Osteoblast (primary cell): ENCODE measurements around the gene NUDT14. TPM values are rescaled to one million over a fixed set of nuclear protein-coding genes. Genes with fewer than 3 reads are reported as not detected.

ENCODE experiments used
- DNase-seq: peaks from one replicate; pipeline ENCODE4 v3.0.0; 2011; ENCODE audit warnings: low spot score, mixed read lengths; ENCODE audit not compliant: insufficient read length; ENCODE audit errors: missing footprints
- H2AFZ ChIP-seq: 2 replicates; pipeline ENCODE4 v1.6.0; 2011; ENCODE audit warnings: mild to moderate bottlenecking, low read length
- H3K27ac ChIP-seq: 2 replicates; pipeline ENCODE4 v1.5.1; 2011; ENCODE audit warnings: mild to moderate bottlenecking, low read depth, low read length, moderate library complexity
- H3K27me3 ChIP-seq: 2 replicates; pipeline ENCODE4 v1.6.0; 2012; ENCODE audit warnings: mild to moderate bottlenecking, control low read depth, inconsistent platforms, low read length, moderate library complexity; ENCODE audit not compliant: insufficient read depth
- H3K36me3 ChIP-seq: 2 replicates; pipeline ENCODE4 v1.5.1; 2011; ENCODE audit warnings: mild to moderate bottlenecking, low read length, control low read depth, moderate library complexity; ENCODE audit not compliant: insufficient read depth
- H3K4me1 ChIP-seq: 2 replicates; pipeline ENCODE4 v1.5.1; 2011; ENCODE audit warnings: mild to moderate bottlenecking, low read length, control low read depth, moderate library complexity; ENCODE audit not compliant: insufficient read depth
- H3K4me2 ChIP-seq: 2 replicates; pipeline ENCODE4 v1.6.0; 2011; ENCODE audit warnings: mild to moderate bottlenecking, low read length; ENCODE audit not compliant: insufficient read depth
- H3K4me3 ChIP-seq: fragments of 200-600 bp; sonication (generic); 3 replicates; pipeline ENCODE4 v1.5.1; 2012; ENCODE audit warnings: mild to moderate bottlenecking, low read length, inconsistent platforms; ENCODE audit not compliant: insufficient read depth
- H3K79me2 ChIP-seq: 2 replicates; pipeline ENCODE4 v1.6.0; 2012; ENCODE audit warnings: mild to moderate bottlenecking, low read length, control low read depth, inconsistent platforms; ENCODE audit not compliant: insufficient read depth
- H3K9me3 ChIP-seq: 2 replicates; pipeline ENCODE4 v1.5.1; 2011; ENCODE audit warnings: low read depth, low read length, control low read depth
- H4K20me1 ChIP-seq: 2 replicates; pipeline ENCODE4 v1.6.0; 2012; ENCODE audit warnings: mild to moderate bottlenecking, low read length, control low read depth; ENCODE audit not compliant: insufficient read depth
- total RNA-seq: library from RNA; depleted of rRNA; stranded (reverse); fragments of >200 nt; gene quantifications from 2 replicates; pipeline ENCODE4 v1.2.3, GENCODE V29; 2012
- TF ChIP-seq, protein P1 (sequence below): IDR thresholded peaks from 2 replicates; pipeline ENCODE4 v1.5.1; 2011; ENCODE audit warnings: mild to moderate bottlenecking, low read depth, low read length, moderate library complexity; ENCODE audit errors: extremely low read depth

Gene NUDT14
- total RNA-seq, 1 donor: 15.9 TPM

DNA sequence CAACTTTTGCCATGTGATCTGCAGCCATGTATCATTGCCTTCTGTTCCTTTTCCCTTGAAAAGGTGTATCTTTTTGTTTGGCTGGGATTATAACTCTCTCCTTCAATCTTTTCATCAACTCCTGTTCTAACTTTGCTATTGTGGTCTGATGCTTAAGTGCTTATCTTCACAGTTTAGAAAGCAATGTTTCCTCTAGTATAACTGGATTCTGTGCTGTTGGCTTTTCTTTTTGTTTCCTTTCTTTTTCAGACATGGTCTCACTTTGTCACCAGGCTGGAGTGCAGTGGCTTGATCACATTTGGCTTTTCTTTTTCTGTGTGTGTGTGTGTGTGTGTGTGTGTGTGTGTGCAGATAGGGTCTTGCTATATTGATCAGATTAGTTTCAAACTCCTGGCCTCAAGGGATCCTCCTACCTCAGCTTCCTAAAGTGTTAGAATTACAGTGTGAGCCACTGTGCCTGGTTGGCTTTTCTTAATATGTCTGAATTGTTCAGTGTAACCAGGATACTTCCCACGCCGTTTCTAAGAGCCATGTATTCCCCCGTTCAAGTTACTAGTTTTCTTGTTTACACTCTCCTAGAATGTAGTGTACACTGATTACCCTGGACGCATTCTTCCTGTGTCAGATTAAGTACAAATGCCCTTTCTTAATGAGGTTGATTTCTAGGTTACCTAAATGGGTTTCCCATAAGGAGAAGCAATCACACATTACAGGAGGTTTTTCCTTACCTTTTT is 48.0 kb downstream of the NUDT14 start:
- Histone ChIP-seq H2AFZ (no peak overlapping the region), H4K20me1 (no peaks in the 10 kb centered on the region), H3K4me2 (no peak overlapping the region), H3K9me3 (no peaks in the 10 kb centered on the region), H3K27me3 (peaks cover 7% of the 10 kb centered on the region), H3K4me3 (no peak overlapping the region), H3K27ac (no peak overlapping the region), H3K36me3 (no peaks in the 10 kb centered on the region), H3K4me1 (no peaks in the 10 kb centered on the region), H3K79me2 (no peaks in the 10 kb centered on the region)
- TF ChIP-seq, protein P1, sequence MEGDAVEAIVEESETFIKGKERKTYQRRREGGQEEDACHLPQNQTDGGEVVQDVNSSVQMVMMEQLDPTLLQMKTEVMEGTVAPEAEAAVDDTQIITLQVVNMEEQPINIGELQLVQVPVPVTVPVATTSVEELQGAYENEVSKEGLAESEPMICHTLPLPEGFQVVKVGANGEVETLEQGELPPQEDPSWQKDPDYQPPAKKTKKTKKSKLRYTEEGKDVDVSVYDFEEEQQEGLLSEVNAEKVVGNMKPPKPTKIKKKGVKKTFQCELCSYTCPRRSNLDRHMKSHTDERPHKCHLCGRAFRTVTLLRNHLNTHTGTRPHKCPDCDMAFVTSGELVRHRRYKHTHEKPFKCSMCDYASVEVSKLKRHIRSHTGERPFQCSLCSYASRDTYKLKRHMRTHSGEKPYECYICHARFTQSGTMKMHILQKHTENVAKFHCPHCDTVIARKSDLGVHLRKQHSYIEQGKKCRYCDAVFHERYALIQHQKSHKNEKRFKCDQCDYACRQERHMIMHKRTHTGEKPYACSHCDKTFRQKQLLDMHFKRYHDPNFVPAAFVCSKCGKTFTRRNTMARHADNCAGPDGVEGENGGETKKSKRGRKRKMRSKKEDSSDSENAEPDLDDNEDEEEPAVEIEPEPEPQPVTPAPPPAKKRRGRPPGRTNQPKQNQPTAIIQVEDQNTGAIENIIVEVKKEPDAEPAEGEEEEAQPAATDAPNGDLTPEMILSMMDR: no peak
- DNase-seq: no peak

DNA sequence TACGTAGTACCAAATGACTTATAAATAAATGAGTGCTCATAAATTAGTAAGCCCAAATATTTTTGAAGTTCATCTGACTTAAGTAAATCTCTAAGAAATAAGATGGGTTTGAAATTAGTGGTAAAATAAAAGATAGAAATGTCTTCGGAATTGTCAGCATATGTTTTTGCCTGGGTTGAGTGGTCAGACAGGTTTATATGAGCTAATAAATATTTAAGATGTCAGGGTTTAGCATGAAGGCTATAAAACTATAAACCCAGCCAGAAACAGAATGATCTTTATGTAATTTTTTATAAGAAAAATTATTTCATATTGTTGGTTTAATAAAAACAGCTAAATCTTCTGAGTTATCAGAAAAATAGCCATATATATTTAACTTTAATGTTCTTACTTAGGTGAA is 49.9 kb downstream of the NUDT14 start:
- H3K9me3 ChIP-seq: no peaks in the 10 kb centered on the region
- no peak overlapping the region for H2AFZ ChIP-seq
- H3K27me3 ChIP-seq: peaks cover 13% of the 10 kb centered on the region
- DNase-seq: no peak
- no peaks in the 10 kb centered on the region for H3K79me2 ChIP-seq
- no peak overlapping the region for H3K4me2 ChIP-seq
- TF ChIP-seq, protein P1: no peak
- H3K36me3 ChIP-seq: no peaks in the 10 kb centered on the region
- no peak overlapping the region for H3K27ac ChIP-seq
- H3K4me1 ChIP-seq: no peaks in the 10 kb centered on the region
- no peaks in the 10 kb centered on the region for H4K20me1 ChIP-seq
- H3K4me3 ChIP-seq: no peak overlapping the region

DNA sequence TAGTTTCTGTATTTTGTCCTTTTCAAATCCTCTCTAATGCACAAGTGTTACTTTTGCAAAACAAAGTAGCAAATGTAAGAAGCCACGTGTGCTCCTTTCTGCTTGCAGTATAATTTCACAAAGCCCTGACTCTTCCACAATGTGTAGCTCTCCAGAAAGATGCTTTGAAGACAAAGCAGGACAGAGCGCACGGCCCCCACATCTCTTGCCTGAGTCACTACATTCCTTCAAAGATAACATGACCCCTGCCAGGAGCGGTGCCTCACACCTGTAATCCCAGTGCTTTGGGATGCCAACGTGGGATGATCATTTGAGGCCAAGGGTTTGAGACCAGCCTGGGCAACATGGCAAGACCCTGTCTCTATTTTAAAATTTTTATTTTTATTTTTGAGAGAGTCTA is 53.1 kb downstream of the NUDT14 start:
- H3K27me3 ChIP-seq: peaks cover 30% of the 10 kb centered on the region
- H3K4me3 ChIP-seq: no peak overlapping the region

DNA sequence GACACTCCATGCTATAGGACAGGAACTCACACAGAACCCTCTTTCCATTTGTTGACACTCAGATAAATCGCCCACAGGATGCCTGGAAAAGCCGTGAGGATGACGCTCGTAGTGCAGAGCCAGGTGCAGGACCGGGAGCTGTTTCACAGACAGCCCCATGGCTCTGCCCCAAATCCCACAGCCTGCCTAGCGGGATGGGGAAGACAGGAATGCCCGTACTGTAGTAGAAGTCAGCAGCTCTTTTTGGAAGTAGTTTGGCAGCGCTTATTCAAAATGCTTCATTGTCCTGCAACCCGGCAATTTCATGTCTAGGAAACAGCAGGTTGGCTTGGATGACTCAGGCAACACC is 54.2 kb downstream of the NUDT14 start:
- H4K20me1 ChIP-seq: no peaks in the 10 kb centered on the region
- H3K27ac ChIP-seq: no peak overlapping the region
- H2AFZ ChIP-seq: no peak overlapping the region
- DNase-seq: no peak
- H3K79me2 ChIP-seq: no peaks in the 10 kb centered on the region
- H3K27me3 ChIP-seq: peaks cover 35% of the 10 kb centered on the region
- H3K9me3 ChIP-seq: no peaks in the 10 kb centered on the region
- H3K4me3 ChIP-seq: no peak overlapping the region
- no peaks in the 10 kb centered on the region for H3K36me3 ChIP-seq
- TF ChIP-seq, protein P1: no peak
- no peaks in the 10 kb centered on the region for H3K4me1 ChIP-seq
- no peak overlapping the region for H3K4me2 ChIP-seq

More for the DNA sequence above, 53.1 kb downstream of the NUDT14 start:
- no peaks in the 10 kb centered on the region for H4K20me1 ChIP-seq
- H3K9me3 ChIP-seq: no peaks in the 10 kb centered on the region
- H3K27ac ChIP-seq: no peak overlapping the region
- DNase-seq: no peak
- H3K4me2 ChIP-seq: no peak overlapping the region
- no peaks in the 10 kb centered on the region for H3K36me3 ChIP-seq
- no peak overlapping the region for H2AFZ ChIP-seq
- no peaks in the 10 kb centered on the region for H3K4me1 ChIP-seq
- TF ChIP-seq, protein P1: no peak
- no peaks in the 10 kb centered on the region for H3K79me2 ChIP-seq
